ENCODE results near the gene CCL7. TPM values are rescaled to one million over a fixed set of nuclear protein-coding genes. Genes with fewer than 3 reads are reported as not detected.
A peak's percentile ranks its signal among the peaks of the same experiment; 100 is the strongest.

The CCL7 gene
- total and polyA plus RNA-seq, 4 donors = not detected

DNA sequence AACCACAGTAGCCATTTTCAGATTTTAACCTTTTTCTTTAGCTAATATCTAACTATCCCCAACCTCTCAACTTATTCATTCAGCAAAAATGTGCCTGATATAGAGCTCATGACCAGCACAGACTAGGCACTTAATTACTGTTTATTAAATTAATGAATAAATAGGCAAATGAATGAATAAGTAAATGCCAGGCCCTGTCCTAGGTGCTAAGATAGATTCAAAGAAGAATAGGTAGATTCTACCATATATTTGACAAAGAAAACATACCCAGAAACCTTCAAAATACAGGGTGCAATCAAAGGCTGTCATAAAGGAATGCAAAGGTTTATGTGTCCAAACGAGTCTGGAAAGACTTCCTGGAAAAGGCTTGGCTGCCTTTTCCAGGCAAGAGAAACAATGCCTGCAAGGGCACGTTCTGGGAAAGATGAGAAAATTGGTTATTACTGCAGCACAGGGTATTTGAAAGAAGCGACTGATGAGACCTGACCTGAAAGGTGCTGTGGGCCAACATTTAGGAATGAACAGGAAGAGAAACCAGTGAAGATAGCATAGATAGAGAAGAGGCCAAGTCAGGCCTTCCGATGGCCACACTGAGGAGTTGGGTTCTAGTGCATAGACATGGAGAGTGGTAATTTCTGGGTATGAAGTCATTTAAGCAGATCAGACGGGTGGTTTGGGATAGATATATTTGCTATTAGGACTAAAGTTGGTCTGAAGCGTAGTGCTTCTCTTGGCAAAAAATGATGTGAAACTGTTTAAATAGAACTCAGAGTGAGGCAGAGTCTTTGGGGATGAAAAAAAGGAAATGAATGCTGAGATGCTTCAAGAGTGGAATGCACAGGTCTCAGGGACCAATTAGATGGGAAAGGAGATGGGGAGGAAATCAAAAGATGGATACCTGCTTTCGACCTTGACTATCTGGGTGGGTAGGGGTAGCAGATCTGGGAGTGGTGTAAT is 26.4 kb upstream of the CCL7 start:
- H3K4me1 ChIP-seq (ENCODE audit: control insufficient read depth in 1 of 2, insufficient read depth in 2 of 2, low read length in 2 of 2) = peaks cover 0 to 2% of the 10 kb centered on the region in 2 donors
- no peak overlapping the region for H3K4me3 ChIP-seq (ENCODE audit: low read length in 2 of 2)
- WGBS, 2 donors = 68 to 70% methylated on average over 7 of the region's 7 CpGs
- no peaks in the 10 kb centered on the region for H3K36me3 ChIP-seq (ENCODE audit: control insufficient read depth in 1 of 2, insufficient read depth in 2 of 2, low read length in 1 of 2)
- intact Hi-C loops (cut with DNase I) = loop anchor here in 1 of 2 donors (5.0 kb wide), 1 partner anchor 41 kb away; no protein-coding TSS in a partner anchor
- no peak overlapping the region for H3K27ac ChIP-seq (ENCODE audit: low read depth in 1 of 2, low read length in 2 of 2)
- no peaks in the 10 kb centered on the region for H3K9me3 ChIP-seq (ENCODE audit: control insufficient read depth, low read length)
- ATAC-seq (ENCODE audit: low FRiP score) (no peak), DNase-seq (no peak)
- no peaks in the 10 kb centered on the region for H3K27me3 ChIP-seq (ENCODE audit: control insufficient read depth in 1 of 2, insufficient read depth in 2 of 2, low read length in 1 of 2)

- DNase-seq (no peak), ATAC-seq (ENCODE audit: low FRiP score) (no peak)
- no peak overlapping the region for H3K4me3 ChIP-seq (ENCODE audit: low read length in 2 of 2)
- intact Hi-C loops (cut with DNase I) = loop anchor here (5.0 kb wide), 2 partner anchors 43 to 62 kb away; no protein-coding TSS in a partner anchor
- peaks cover 8 to 11% of the 10 kb centered on the region in 2 donors for H3K4me1 ChIP-seq (ENCODE audit: control insufficient read depth in 1 of 2, insufficient read depth in 2 of 2, low read length in 2 of 2)
- no peaks in the 10 kb centered on the region for H3K9me3 ChIP-seq (ENCODE audit: control insufficient read depth, low read length)
- H3K27me3 ChIP-seq (ENCODE audit: control insufficient read depth in 1 of 2, insufficient read depth in 2 of 2, low read length in 1 of 2) = no peaks in the 10 kb centered on the region
- H3K27ac ChIP-seq (ENCODE audit: low read depth in 1 of 2, low read length in 2 of 2) = no peak overlapping the region
- H3K36me3 ChIP-seq (ENCODE audit: control insufficient read depth in 1 of 2, insufficient read depth in 2 of 2, low read length in 1 of 2) = no peaks in the 10 kb centered on the region
- WGBS, 2 donors = 85 to 87% methylated on average over 6 of the region's 6 CpGs
Observed at GRCh38 chr17:34245351-34245905, 24.6 kb upstream of the CCL7 start.

DNA sequence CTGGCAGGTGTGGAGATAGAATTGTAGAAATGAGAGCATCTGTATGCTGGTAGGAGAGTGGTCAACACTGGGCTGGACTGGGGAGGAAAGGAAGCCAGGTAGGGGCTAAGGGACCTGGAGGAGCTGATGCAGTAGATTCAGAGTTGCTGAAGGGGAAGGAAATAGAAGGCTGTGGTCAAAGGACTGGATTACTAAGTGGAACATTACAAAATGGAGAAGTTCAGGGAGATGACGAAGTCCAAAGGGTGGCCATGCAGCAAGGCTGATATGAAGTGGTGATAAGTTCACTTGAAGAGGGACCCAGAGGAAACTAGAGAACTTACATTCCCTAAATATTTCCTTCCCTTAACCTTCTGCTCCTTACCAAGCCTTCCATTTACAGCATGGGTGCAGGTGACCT is 23.6 kb upstream of the CCL7 start:
- intact Hi-C loops (cut with DNase I) = loop anchor here (5.0 kb wide), 2 partner anchors 44 to 61 kb away; no protein-coding TSS in a partner anchor
- Histone ChIP-seq H3K4me3 (ENCODE audit: low read length in 2 of 2) (no peak overlapping the region), H3K36me3 (ENCODE audit: control insufficient read depth in 1 of 2, insufficient read depth in 2 of 2, low read length in 1 of 2) (no peaks in the 10 kb centered on the region), H3K9me3 (ENCODE audit: control insufficient read depth, low read length) (no peaks in the 10 kb centered on the region), H3K27ac (ENCODE audit: low read depth in 1 of 2, low read length in 2 of 2) (no peak overlapping the region), H3K27me3 (ENCODE audit: control insufficient read depth in 1 of 2, insufficient read depth in 2 of 2, low read length in 1 of 2) (no peaks in the 10 kb centered on the region), H3K4me1 (ENCODE audit: control insufficient read depth in 1 of 2, insufficient read depth in 2 of 2, low read length in 2 of 2) (peaks cover 10 to 20% of the 10 kb centered on the region in 2 donors)
- DNase-seq = no peak
- no peak for ATAC-seq (ENCODE audit: low FRiP score)
- 94 to 95% methylated on average over 1 of the region's 1 CpG for WGBS, 2 donors

DNA sequence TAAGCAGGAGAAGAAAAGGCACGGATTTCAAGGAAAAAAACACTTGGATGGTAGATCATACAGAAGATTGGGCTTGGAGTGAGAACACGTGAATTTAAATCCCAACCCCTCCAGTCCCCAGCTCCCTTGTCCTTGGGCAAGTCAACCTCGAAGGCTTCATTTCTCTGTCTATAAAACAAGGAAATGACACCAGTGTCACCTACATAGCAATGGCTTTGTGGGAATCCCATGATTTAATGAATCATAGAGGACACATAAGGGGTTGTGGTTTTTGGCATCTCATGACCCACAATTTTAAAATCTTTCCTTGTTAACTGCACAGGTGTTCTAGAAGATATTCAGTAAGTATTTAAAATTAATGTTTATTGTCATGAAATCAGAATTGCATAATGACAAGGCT is 23.1 kb upstream of the CCL7 start:
- DNase-seq (no peak), ATAC-seq (ENCODE audit: low FRiP score) (no peak)
- Histone ChIP-seq H3K4me3 (ENCODE audit: low read length in 2 of 2) (no peak overlapping the region), H3K36me3 (ENCODE audit: control insufficient read depth in 1 of 2, insufficient read depth in 2 of 2, low read length in 1 of 2) (no peaks in the 10 kb centered on the region), H3K27me3 (ENCODE audit: control insufficient read depth in 1 of 2, insufficient read depth in 2 of 2, low read length in 1 of 2) (no peaks in the 10 kb centered on the region), H3K4me1 (ENCODE audit: control insufficient read depth in 1 of 2, insufficient read depth in 2 of 2, low read length in 2 of 2) (peaks cover 14 to 24% of the 10 kb centered on the region in 2 donors), H3K27ac (ENCODE audit: low read depth in 1 of 2, low read length in 2 of 2) (peak overlapping the region in 1 of 2 donors; percentile 38), H3K9me3 (ENCODE audit: control insufficient read depth, low read length) (no peaks in the 10 kb centered on the region)
- intact Hi-C loops (cut with DNase I) = loop anchor here (5.0 kb wide), 2 partner anchors 45 to 60 kb away; no protein-coding TSS in a partner anchor
- WGBS, 2 donors = 83 to 93% methylated on average over 3 of the region's 3 CpGs

GRCh38 chr17:34248511-34249024 is 21.5 kb upstream of the CCL7 start:
- no peaks in the 10 kb centered on the region for H3K27me3 ChIP-seq (ENCODE audit: control insufficient read depth in 1 of 2, insufficient read depth in 2 of 2, low read length in 1 of 2)
- no peaks in the 10 kb centered on the region for H3K36me3 ChIP-seq (ENCODE audit: control insufficient read depth in 1 of 2, insufficient read depth in 2 of 2, low read length in 1 of 2)
- no peak for DNase-seq
- intact Hi-C loops (cut with DNase I) = loop anchor here (5.0 kb wide), 2 partner anchors 46 to 59 kb away; no protein-coding TSS in a partner anchor
- H3K9me3 ChIP-seq (ENCODE audit: control insufficient read depth, low read length) = no peaks in the 10 kb centered on the region
- H3K27ac ChIP-seq (ENCODE audit: low read depth in 1 of 2, low read length in 2 of 2) = peak overlapping the region; percentile 91 to 97
- H3K4me1 ChIP-seq (ENCODE audit: control insufficient read depth in 1 of 2, insufficient read depth in 2 of 2, low read length in 2 of 2) = peaks cover 16 to 35% of the 10 kb centered on the region in 2 donors
- H3K4me3 ChIP-seq (ENCODE audit: low read length in 2 of 2) = no peak overlapping the region
- ATAC-seq (ENCODE audit: low FRiP score) = peak; percentile 57
- WGBS, 2 donors = 11 to 15% methylated on average over 6 of the region's 6 CpGs

DNA sequence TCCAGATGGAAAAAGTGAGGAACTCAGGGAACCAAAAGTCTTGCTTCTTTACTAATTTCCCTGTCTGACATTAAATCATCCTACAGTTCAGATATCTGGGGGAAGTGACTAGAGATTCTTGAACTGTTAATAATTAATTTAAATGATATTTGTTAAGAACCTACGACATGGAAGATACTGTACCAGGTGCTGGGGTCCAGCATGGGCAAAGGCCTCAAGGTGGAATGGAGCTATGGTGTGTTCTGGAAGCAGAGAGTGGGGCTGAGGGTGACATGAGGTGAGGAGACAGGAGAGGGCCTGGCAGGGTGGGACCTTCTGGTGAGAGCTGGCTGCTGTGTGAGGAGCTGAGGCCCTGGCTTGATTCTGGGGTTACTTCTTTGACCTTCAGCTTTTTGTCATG is 21.0 kb upstream of the CCL7 start:
- H3K4me1 ChIP-seq (ENCODE audit: control insufficient read depth in 1 of 2, insufficient read depth in 2 of 2, low read length in 2 of 2) = peaks cover 16 to 38% of the 10 kb centered on the region in 2 donors
- DNase-seq (no peak), ATAC-seq (ENCODE audit: low FRiP score) (no peak)
- intact Hi-C loops (cut with DNase I) = loop anchor here (5.0 kb wide), 2 partner anchors 47 to 58 kb away; no protein-coding TSS in a partner anchor
- WGBS, 2 donors = 79 to 89% methylated on average over 1 of the region's 1 CpG
- H3K36me3 ChIP-seq (ENCODE audit: control insufficient read depth in 1 of 2, insufficient read depth in 2 of 2, low read length in 1 of 2) = no peaks in the 10 kb centered on the region
- peak overlapping the region; percentile 91 to 97 for H3K27ac ChIP-seq (ENCODE audit: low read depth in 1 of 2, low read length in 2 of 2)
- no peak overlapping the region for H3K4me3 ChIP-seq (ENCODE audit: low read length in 2 of 2)
- H3K9me3 ChIP-seq (ENCODE audit: control insufficient read depth, low read length) = no peaks in the 10 kb centered on the region
- no peaks in the 10 kb centered on the region for H3K27me3 ChIP-seq (ENCODE audit: control insufficient read depth in 1 of 2, insufficient read depth in 2 of 2, low read length in 1 of 2)

DNA sequence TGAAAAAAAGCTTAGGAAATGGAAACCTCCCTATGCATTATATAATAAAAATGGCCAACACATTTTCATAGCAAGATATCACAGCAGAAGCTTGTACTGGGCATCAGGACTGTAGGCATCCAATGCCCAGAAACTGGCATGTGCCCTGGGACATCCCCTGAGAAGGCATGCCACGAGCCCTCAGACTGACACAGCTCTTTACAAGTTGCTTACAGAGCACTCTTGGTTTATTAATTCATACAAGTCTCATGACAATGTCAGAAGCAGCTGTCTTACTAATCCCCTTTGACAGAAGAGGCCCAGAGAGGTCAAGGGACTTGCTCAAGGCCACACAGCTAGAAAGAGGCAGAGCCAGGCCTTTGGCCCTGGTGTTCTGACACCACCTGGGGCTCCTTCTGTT is 20.5 kb upstream of the CCL7 start:
- Histone ChIP-seq H3K4me1 (ENCODE audit: control insufficient read depth in 1 of 2, insufficient read depth in 2 of 2, low read length in 2 of 2) (peaks cover 16 to 38% of the 10 kb centered on the region in 2 donors), H3K4me3 (ENCODE audit: low read length in 2 of 2) (no peak overlapping the region), H3K27ac (ENCODE audit: low read depth in 1 of 2, low read length in 2 of 2) (peak overlapping the region; percentile 91 to 97), H3K36me3 (ENCODE audit: control insufficient read depth in 1 of 2, insufficient read depth in 2 of 2, low read length in 1 of 2) (no peaks in the 10 kb centered on the region), H3K9me3 (ENCODE audit: control insufficient read depth, low read length) (no peaks in the 10 kb centered on the region), H3K27me3 (ENCODE audit: control insufficient read depth in 1 of 2, insufficient read depth in 2 of 2, low read length in 1 of 2) (no peaks in the 10 kb centered on the region)
- ATAC-seq (ENCODE audit: low FRiP score) (no peak), DNase-seq (peak in 1 of 2 donors; percentile 78)
- intact Hi-C loops (cut with DNase I) = loop anchor here (5.0 kb wide), 2 partner anchors 47 to 58 kb away; no protein-coding TSS in a partner anchor
- 6 to 7% methylated on average over 1 of the region's 1 CpG for WGBS, 2 donors

DNA sequence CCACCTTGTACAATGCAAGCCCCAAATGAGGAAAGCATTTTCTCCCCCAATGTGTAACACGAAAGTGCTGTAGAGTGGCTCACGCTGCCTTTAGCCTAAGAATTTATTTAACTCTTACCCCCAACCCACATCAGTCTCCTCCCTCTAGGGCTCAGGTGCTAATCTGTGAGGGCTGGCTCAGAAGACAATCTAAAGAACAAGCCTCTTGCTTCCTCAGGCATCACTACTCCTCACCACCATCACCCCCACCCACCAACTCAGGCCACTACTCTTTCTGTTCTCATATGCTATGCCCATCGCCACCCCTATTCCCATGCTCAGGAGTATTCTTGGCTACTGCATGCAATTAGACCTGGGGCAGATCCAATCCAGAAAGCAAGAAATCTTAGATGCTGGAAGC is 18.8 kb upstream of the CCL7 start:
- Histone ChIP-seq H3K4me3 (ENCODE audit: low read length in 2 of 2) (no peak overlapping the region), H3K4me1 (ENCODE audit: control insufficient read depth in 1 of 2, insufficient read depth in 2 of 2, low read length in 2 of 2) (peaks cover 18 to 41% of the 10 kb centered on the region in 2 donors), H3K27me3 (ENCODE audit: control insufficient read depth in 1 of 2, insufficient read depth in 2 of 2, low read length in 1 of 2) (no peaks in the 10 kb centered on the region), H3K36me3 (ENCODE audit: control insufficient read depth in 1 of 2, insufficient read depth in 2 of 2, low read length in 1 of 2) (no peaks in the 10 kb centered on the region), H3K27ac (ENCODE audit: low read depth in 1 of 2, low read length in 2 of 2) (peak overlapping the region in 1 of 2 donors; percentile 95), H3K9me3 (ENCODE audit: control insufficient read depth, low read length) (no peaks in the 10 kb centered on the region)
- DNase-seq (no peak), ATAC-seq (ENCODE audit: low FRiP score) (no peak)
- WGBS, 2 donors = 88% methylated on average over 3 of the region's 3 CpGs
- intact Hi-C loops (cut with DNase I) = loop anchor here in 1 of 2 donors (5.0 to 10.0 kb wide), 2 partner anchors 51 to 1426 kb away; no protein-coding TSS in a partner anchor

All from aorta (tissue), 5 donors.